ENCODE measurements around the gene ARHGAP40. TPM values are rescaled to one million over a fixed set of nuclear protein-coding genes. Genes with fewer than 3 reads are reported as not detected.

ARHGAP40 gene
- total RNA-seq, 2 donors from 2014 or later = not detected

GRCh38 chr20:38623061-38623460 is 21.5 kb downstream of the ARHGAP40 start:
- Histone ChIP-seq H3K9me3 (peaks cover 3% of the 10 kb centered on the region), H3K4me1 (ENCODE audit: control insufficient read depth in 1 of 2, low read depth in 2 of 2) (no peaks in the 10 kb centered on the region), H3K36me3 (no peaks in the 10 kb centered on the region), H3K27me3 (replicated peaks; ENCODE audit: insufficient read depth) (no peaks in the 10 kb centered on the region), H3K27ac (no peak overlapping the region), H3K4me3 (no peak overlapping the region)
- ATAC-seq (ENCODE audit: insufficient number of reproducible peaks, low FRiP score, low read depth) = no peak
- TF ChIP-seq CTCF (IDR thresholded peaks at IDR 0.05) = no peak
- DNase-seq (ENCODE audit: low spot score) = no peak

- TF ChIP-seq CTCF (IDR thresholded peaks at IDR 0.05) = no peak
- no peak for ATAC-seq (ENCODE audit: insufficient number of reproducible peaks, low FRiP score, low read depth)
- no peak overlapping the region for H3K4me3 ChIP-seq
These were observed 22.5 kb downstream of the ARHGAP40 start for GRCh38 chr20:38624084-38624483.

GRCh38 chr20:38625896-38626295 is 24.3 kb downstream of the ARHGAP40 start:
- H3K27me3 ChIP-seq (replicated peaks; ENCODE audit: insufficient read depth) = no peaks in the 10 kb centered on the region
- no peak overlapping the region for H3K4me3 ChIP-seq
- peaks cover 3% of the 10 kb centered on the region for H3K9me3 ChIP-seq
- no peak for DNase-seq (ENCODE audit: low spot score)
- no peak overlapping the region for H3K27ac ChIP-seq
- no peak for TF ChIP-seq CTCF (IDR thresholded peaks at IDR 0.05)
- ATAC-seq (ENCODE audit: insufficient number of reproducible peaks, low FRiP score, low read depth) = no peak
- H3K4me1 ChIP-seq (ENCODE audit: control insufficient read depth in 1 of 2, low read depth in 2 of 2) = no peaks in the 10 kb centered on the region
- no peaks in the 10 kb centered on the region for H3K36me3 ChIP-seq

More at GRCh38 chr20:38624084-38624483, 22.5 kb downstream of the ARHGAP40 start:
- no peak for DNase-seq (ENCODE audit: low spot score)
- Histone ChIP-seq H3K27me3 (replicated peaks; ENCODE audit: insufficient read depth) (no peaks in the 10 kb centered on the region), H3K27ac (no peak overlapping the region), H3K4me1 (ENCODE audit: control insufficient read depth in 1 of 2, low read depth in 2 of 2) (no peaks in the 10 kb centered on the region), H3K36me3 (no peaks in the 10 kb centered on the region), H3K9me3 (peaks cover 3% of the 10 kb centered on the region)

GRCh38 chr20:38626921-38627659 is 25.5 kb downstream of the ARHGAP40 start:
- H3K4me3 ChIP-seq = no peak overlapping the region
- ATAC-seq (ENCODE audit: insufficient number of reproducible peaks, low FRiP score, low read depth) (no peak), DNase-seq (ENCODE audit: low spot score) (no peak)
- H3K9me3 ChIP-seq = peaks cover 3% of the 10 kb centered on the region
- TF ChIP-seq CTCF (IDR thresholded peaks at IDR 0.05) = no peak
- no peaks in the 10 kb centered on the region for H3K36me3 ChIP-seq
- no peaks in the 10 kb centered on the region for H3K27me3 ChIP-seq (replicated peaks; ENCODE audit: insufficient read depth)
- H3K27ac ChIP-seq = no peak overlapping the region
- no peaks in the 10 kb centered on the region for H3K4me1 ChIP-seq (ENCODE audit: control insufficient read depth in 1 of 2, low read depth in 2 of 2)

- peaks cover 3% of the 10 kb centered on the region for H3K9me3 ChIP-seq
- ATAC-seq (ENCODE audit: insufficient number of reproducible peaks, low FRiP score, low read depth) (no peak), DNase-seq (ENCODE audit: low spot score) (no peak)
- H3K36me3 ChIP-seq = no peaks in the 10 kb centered on the region
- no peak overlapping the region for H3K4me3 ChIP-seq
- no peaks in the 10 kb centered on the region for H3K4me1 ChIP-seq (ENCODE audit: control insufficient read depth in 1 of 2, low read depth in 2 of 2)
- H3K27ac ChIP-seq = no peak overlapping the region
- TF ChIP-seq CTCF (IDR thresholded peaks at IDR 0.05) = no peak
- H3K27me3 ChIP-seq (replicated peaks; ENCODE audit: insufficient read depth) = no peaks in the 10 kb centered on the region
These were observed 27.2 kb downstream of the ARHGAP40 start for GRCh38 chr20:38628580-38629470.
